Activated CD4-positive, alpha-beta memory T cell treated with anti-CD3 and anti-CD28 coated beads for 36 hours (primary cell): ENCODE measurements around the gene KANK4. TPM values are rescaled to one million over a fixed set of nuclear protein-coding genes. Genes with fewer than 3 reads are reported as not detected.

Experiments
- CTCF ChIA-PET: fragments of 350-600 bp; sonication (Branson Sonifier 250); formaldehyde crosslinking; loops from one replicate; lab custom pipeline; 2021; ENCODE audit warnings: antibody characterized with exemption, inconsistent platforms; lab: Charles Lee
- POLR2A ChIA-PET: fragments of 350-600 bp; sonication (Branson Sonifier 250); formaldehyde crosslinking; loops from one replicate; lab custom pipeline; 2021; ENCODE audit warnings: antibody characterized with exemption; lab: Charles Lee
- DNase-seq: peaks from one replicate; pipeline ENCODE4 v3.0.0-alpha.2; 2020
- H3K27ac Mint-ChIP-seq: one replicate; pipeline ENCODE4 v1.8.0; 2021; ENCODE audit warnings: mixed read lengths
- H3K27me3 Mint-ChIP-seq: one replicate; pipeline ENCODE4 v1.8.0; 2021; ENCODE audit warnings: mixed read lengths
- H3K36me3 Mint-ChIP-seq: one replicate; pipeline ENCODE4 v1.8.0; 2021; ENCODE audit warnings: mixed read lengths
- H3K4me1 Mint-ChIP-seq: one replicate; pipeline ENCODE4 v1.8.0; 2021; ENCODE audit warnings: low read depth, mixed read lengths
- H3K4me3 Mint-ChIP-seq: one replicate; pipeline ENCODE4 v1.8.0; 2021; ENCODE audit warnings: mild to moderate bottlenecking, mixed read lengths
- H3K9me3 Mint-ChIP-seq: one replicate; pipeline ENCODE4 v1.8.0; 2021; ENCODE audit warnings: mixed read lengths
- intact Hi-C: fragments of 100-400 bp; cut with micrococcal nuclease; formaldehyde crosslinking; loops from one replicate; pipeline ENCODE4 v1.15.1; 2023
- total RNA-seq, 2 experiments: library from RNA; stranded (reverse); gene quantifications; one replicate each; pipeline ENCODE4 v1.2.3, GENCODE V29; 2021

KANK4 gene
- total RNA-seq, 2 experiments from 2014 or later = not detected

GRCh38 chr1:62196086-62196690 is 123.0 kb downstream of the KANK4 start:
- DNase-seq = no peak
- ChIA-PET CTCF (no interaction called here), POLR2A (no interaction called here)
- no peaks in the 10 kb centered on the region for H3K36me3 Mint-ChIP-seq
- peaks cover 4% of the 10 kb centered on the region for H3K4me1 Mint-ChIP-seq
- no peak overlapping the region for H3K4me3 Mint-ChIP-seq
- no peak overlapping the region for H3K27ac Mint-ChIP-seq
- H3K9me3 Mint-ChIP-seq = no peaks in the 10 kb centered on the region
- peaks cover 20% of the 10 kb centered on the region for H3K27me3 Mint-ChIP-seq
- intact Hi-C loops = no loop called here

GRCh38 chr1:62194651-62195544 is 124.3 kb downstream of the KANK4 start, which contains the start of gene L1TD1:
TSS of gene L1TD1 (plus strand) at chr1:62194849. CDS start at chr1:62206629, 11,780 bp downstream.
- no peaks in the 10 kb centered on the region for H3K9me3 Mint-ChIP-seq
- no peaks in the 10 kb centered on the region for H3K36me3 Mint-ChIP-seq
- H3K27ac Mint-ChIP-seq = no peak within 1 kb of the TSS
- ChIA-PET CTCF (no interaction called here), POLR2A (no interaction called here)
- no peak within 1 kb of the TSS for H3K4me3 Mint-ChIP-seq
- no peak for DNase-seq
- H3K27me3 Mint-ChIP-seq = peaks cover 20% of the 10 kb centered on the region
- peaks cover 4% of the 10 kb centered on the region for H3K4me1 Mint-ChIP-seq
- intact Hi-C loops = no loop called here

DNA sequence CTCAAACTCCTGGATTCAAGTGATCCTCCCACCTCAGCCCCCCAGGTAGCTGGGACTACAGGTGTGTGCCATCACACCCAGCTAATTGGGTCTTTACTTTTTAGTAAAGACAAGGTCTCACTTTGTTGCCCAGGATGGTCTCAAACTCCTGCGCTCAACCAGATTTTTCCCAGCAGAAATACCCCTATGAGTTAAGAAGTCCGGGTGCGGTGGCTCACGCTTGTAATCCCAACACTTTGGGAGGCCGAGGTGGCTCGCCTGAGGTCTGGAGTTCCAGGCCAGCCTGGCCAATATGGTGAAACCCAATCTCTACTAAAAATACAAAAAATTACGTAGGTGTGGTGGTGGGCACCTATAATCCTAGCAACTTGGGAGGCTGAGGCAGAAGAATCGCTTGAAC is 131.1 kb downstream of the KANK4 start:
- CTCF ChIA-PET = no interaction called here
- Mint-ChIP-seq H3K27me3 (no peaks in the 10 kb centered on the region), H3K27ac (no peak overlapping the region), H3K4me3 (no peak overlapping the region), H3K9me3 (no peaks in the 10 kb centered on the region), H3K36me3 (no peaks in the 10 kb centered on the region), H3K4me1 (no peaks in the 10 kb centered on the region)
- POLR2A ChIA-PET = no interaction called here
- intact Hi-C loops = no loop called here
- DNase-seq = no peak

- Mint-ChIP-seq H3K4me3 (no peak overlapping the region), H3K27me3 (no peaks in the 10 kb centered on the region), H3K9me3 (no peaks in the 10 kb centered on the region), H3K4me1 (no peaks in the 10 kb centered on the region), H3K27ac (no peak overlapping the region), H3K36me3 (no peaks in the 10 kb centered on the region)
- intact Hi-C loops = no loop called here
- DNase-seq = no peak
- POLR2A ChIA-PET = no interaction called here
- CTCF ChIA-PET = no interaction called here
These were observed 131.7 kb downstream of the KANK4 start for GRCh38 chr1:62187548-62187947.

Other genes with a start within 250 kb of the KANK4 start
- gene L1TD1, start 124.6 kb downstream of the KANK4 start, total RNA-seq = not detected
- gene USP1, start 117.6 kb upstream of the KANK4 start, total RNA-seq = 10 to 100 TPM; 68.4 to 69.7 TPM